Testis (tissue), 3 donors: ENCODE measurements around the gene DGCR6L. TPM values are rescaled to one million over a fixed set of nuclear protein-coding genes. Genes with fewer than 3 reads are reported as not detected.
"Not testable (repeated sequence)": the region's sequence is repeated elsewhere in the genome, so short reads cannot be mapped to it uniquely, and the experiment has no call there.

Source experiments
- DNase-seq: peaks from one replicate; pipeline ENCODE4 v3.0.0-alpha.2; 2019
- H3K27ac ChIP-seq, 2 donors: fragments of 200-600 bp; sonication (generic); one replicate each; pipeline ENCODE4 v1.5.1; 2019
- H3K27me3 ChIP-seq: fragments of 200-600 bp; sonication (generic); one replicate; pipeline ENCODE4 v1.5.1; 2019
- H3K36me3 ChIP-seq: fragments of 200-600 bp; sonication (generic); one replicate; pipeline ENCODE4 v1.5.1; 2017; ENCODE audit warnings: low read depth; ENCODE audit errors: missing control alignments
- H3K4me1 ChIP-seq: fragments of 200-600 bp; sonication (generic); one replicate; pipeline ENCODE4 v1.5.1; 2019
- H3K4me3 ChIP-seq, 2 donors: fragments of 200-600 bp; sonication (generic); one replicate each; pipeline ENCODE4 v1.5.1; 2017 to 2019
- H3K9me3 ChIP-seq: fragments of 200-600 bp; sonication (generic); one replicate; pipeline ENCODE4 v1.5.1; 2017
- POLR2A ChIP-seq: fragments of 450-650 bp; IDR thresholded peaks from one replicate; pipeline ENCODE4 v1.6.1; 2017; ENCODE audit warnings: antibody characterized with exemption, mild to moderate bottlenecking, moderate library complexity
- WGBS, 2 donors: methylation state at CpG; one replicate each; pipeline ENCODE4 v1.1.5; 2018; 5-methylcytosine and 5-hydroxymethylcytosine counted together
- intact Hi-C: fragments of 100-400 bp; cut with DNase I; formaldehyde crosslinking; loops from one replicate; pipeline ENCODE4 v1.15.1; 2023; ENCODE audit warnings: low total_unique reads
- polyA plus RNA-seq: library from polyadenylated mRNA; stranded (reverse); fragments of 350-450 nt; fragmentation: Illumina TruSeq; extraction: RNeasy Lipid Tissue Mini Kit (QIAGEN cat#74804); gene quantifications from one replicate; pipeline ENCODE4 v1.2.3, GENCODE V29; 2014; ENCODE audit warnings: low read depth, low replicate concordance; ENCODE audit not compliant: insufficient read depth
- total RNA-seq, 2 donors: library from RNA; depleted of rRNA; stranded (reverse); fragments of >200 nt; gene quantifications; one replicate each; pipeline ENCODE4 v1.2.3, GENCODE V29; 2016
- TF ChIP-seq, protein P1 (sequence below), 3 experiments: fragments of 450-650 bp in 2 of 3; fragments of 200-600 bp in 1 of 3; sonication (generic) in 1 of 3; IDR thresholded peaks; one replicate each; pipeline ENCODE4 v1.5.1; 2016 to 2019; ENCODE audit warnings: antibody characterized with exemption in 3 of 3, mild to moderate bottlenecking in 2 of 3, moderate library complexity in 1 of 3

The DGCR6L gene
- total and polyA plus RNA-seq, 3 donors from 2014 or later, result 152 to 257 (median 171) TPM

DNA sequence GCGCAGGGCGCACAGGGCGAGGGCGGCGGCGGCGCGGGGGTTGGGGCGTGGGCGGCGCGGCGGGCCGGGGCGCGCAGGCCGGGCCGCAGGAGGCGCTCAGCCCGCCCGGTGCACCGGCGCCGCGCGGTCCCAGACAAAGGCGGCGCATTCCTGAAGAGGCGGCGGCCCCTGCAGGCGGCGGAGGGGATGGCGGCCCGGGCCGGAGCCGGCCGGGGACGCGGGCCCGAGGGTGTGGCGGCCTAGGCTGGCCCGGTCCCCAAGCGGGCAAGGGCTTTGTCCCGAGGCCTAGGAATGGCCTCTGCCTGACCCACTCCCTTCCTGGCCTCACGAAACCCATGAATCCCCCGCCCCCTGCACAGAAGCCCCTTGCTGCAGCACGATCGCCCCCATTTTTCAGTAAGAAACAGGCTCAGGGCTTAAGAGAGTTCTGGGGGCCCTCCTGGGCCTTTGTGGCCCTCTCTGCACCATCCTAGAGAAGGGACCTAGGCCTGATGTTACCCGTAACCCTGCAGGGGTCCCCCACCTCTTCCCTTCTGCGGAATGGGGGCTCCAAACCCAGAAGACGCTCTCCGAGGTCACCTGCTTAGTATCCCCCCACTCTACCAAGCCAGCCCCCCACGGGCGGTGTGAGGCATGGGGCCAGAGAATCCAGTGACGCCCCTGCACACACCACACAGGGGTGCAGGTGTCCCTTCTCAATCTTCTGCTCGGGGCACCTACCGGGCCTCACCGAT, 51.4 kb downstream of the DGCR6L start, which contains the start of gene RTN4R:
TSS of gene RTN4R (minus strand) at position 40 of the 734 bp plus-strand sequence. CDS start 226 bp downstream, outside the sequence.
- WGBS, 2 donors, result 22 to 48% methylated on average over 16 to 32 of the region's 58 CpGs
- peaks cover 4% of the 10 kb centered on the region for H3K4me1 ChIP-seq
- intact Hi-C loops, result loop anchor here (5.0 kb wide), 1 partner anchor 111 kb away; no protein-coding TSS in a partner anchor

GRCh38 chr22:20267441-20268278, 52.2 kb downstream of the DGCR6L start:
- no peaks in the 10 kb centered on the region for H3K27me3 ChIP-seq
- intact Hi-C loops, result loop anchor here (5.0 kb wide), 1 partner anchor 110 kb away; no protein-coding TSS in a partner anchor
- no peaks in the 10 kb centered on the region for H3K36me3 ChIP-seq
- no peaks in the 10 kb centered on the region for H3K9me3 ChIP-seq
- no peak for DNase-seq
- H3K4me3 ChIP-seq, result peak overlapping the region; percentile 37 to 43
- TF ChIP-seq POLR2A, result no peak
- TF ChIP-seq, protein P1, sequence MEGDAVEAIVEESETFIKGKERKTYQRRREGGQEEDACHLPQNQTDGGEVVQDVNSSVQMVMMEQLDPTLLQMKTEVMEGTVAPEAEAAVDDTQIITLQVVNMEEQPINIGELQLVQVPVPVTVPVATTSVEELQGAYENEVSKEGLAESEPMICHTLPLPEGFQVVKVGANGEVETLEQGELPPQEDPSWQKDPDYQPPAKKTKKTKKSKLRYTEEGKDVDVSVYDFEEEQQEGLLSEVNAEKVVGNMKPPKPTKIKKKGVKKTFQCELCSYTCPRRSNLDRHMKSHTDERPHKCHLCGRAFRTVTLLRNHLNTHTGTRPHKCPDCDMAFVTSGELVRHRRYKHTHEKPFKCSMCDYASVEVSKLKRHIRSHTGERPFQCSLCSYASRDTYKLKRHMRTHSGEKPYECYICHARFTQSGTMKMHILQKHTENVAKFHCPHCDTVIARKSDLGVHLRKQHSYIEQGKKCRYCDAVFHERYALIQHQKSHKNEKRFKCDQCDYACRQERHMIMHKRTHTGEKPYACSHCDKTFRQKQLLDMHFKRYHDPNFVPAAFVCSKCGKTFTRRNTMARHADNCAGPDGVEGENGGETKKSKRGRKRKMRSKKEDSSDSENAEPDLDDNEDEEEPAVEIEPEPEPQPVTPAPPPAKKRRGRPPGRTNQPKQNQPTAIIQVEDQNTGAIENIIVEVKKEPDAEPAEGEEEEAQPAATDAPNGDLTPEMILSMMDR (IDR thresholded peaks at IDR 0.05), result no peak
- WGBS, 2 donors, result 3 to 5% methylated on average over 10 to 48 of the region's 101 CpGs
- peaks cover 4% of the 10 kb centered on the region for H3K4me1 ChIP-seq
- no peak overlapping the region for H3K27ac ChIP-seq

More for the DNA sequence above, 51.4 kb downstream of the DGCR6L start, which contains the start of gene RTN4R:
- H3K36me3 ChIP-seq, result no peaks in the 10 kb centered on the region
- H3K4me3 ChIP-seq, result peak within 1 kb of the TSS; percentile 37 to 43
- peak; percentile 47 for DNase-seq
- TF ChIP-seq, protein P1 (IDR thresholded peaks at IDR 0.05), result peak; percentile 60 to 87 (median 64)
- no peak for TF ChIP-seq POLR2A
- H3K27ac ChIP-seq, result no peak within 1 kb of the TSS
- H3K9me3 ChIP-seq, result no peaks in the 10 kb centered on the region
- no peaks in the 10 kb centered on the region for H3K27me3 ChIP-seq

GRCh38 chr22:20266667-20267440, 53.0 kb downstream of the DGCR6L start:
- not testable (repeated sequence) for H3K27ac ChIP-seq, H3K4me1 ChIP-seq, H3K36me3 ChIP-seq, H3K27me3 ChIP-seq, DNase-seq, H3K9me3 ChIP-seq
- H3K4me3 ChIP-seq, result peak overlapping the region in 1 of 2 donors; percentile 43
- intact Hi-C loops, result loop anchor here (5.0 kb wide), 1 partner anchor 110 kb away; no protein-coding TSS in a partner anchor
- WGBS, 2 donors, result 64 to 65% methylated on average over 13 to 33 of the region's 33 CpGs

DNA sequence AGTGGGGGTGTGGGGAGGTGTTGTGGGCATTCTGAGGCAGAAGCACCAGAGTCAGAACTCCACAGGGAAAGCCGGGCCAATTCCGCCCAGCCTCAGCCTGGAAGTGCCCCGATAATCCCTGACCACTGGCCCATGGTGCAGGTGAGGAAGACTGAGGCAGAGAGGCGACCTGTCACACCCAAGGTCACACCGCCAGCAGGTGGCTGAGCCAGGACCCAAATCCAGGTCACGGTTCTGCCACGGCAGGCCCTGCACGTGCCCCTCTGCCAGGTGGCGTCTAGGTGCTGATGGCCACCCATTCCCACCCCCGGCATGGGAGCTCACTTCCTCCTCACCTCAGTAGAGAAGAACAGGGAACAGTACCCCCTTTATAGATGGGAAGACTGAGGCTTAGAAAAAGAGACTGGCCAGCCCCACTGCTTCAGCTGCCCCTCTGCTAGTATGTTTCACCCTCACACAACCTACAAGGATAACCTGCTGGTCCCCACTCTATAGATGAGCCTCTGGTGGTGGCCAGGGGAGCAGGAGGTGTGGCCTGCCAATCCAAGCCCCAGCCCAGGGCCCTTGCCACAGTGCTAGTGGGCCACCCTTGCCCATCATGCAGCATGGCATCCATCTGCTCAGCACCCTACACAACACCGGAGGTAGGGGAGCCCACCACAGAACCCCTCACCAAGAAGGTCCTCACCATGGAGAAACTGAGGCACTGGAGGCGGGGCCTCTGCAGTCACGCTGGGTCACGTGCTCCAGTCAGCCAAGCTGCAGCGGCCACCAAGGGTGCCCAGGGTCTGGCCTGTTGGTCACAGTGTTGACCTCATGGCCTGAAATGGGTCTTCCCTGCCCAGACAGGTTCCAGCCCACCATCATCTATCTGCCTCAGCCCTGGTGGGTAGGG, 53.8 kb downstream of the DGCR6L start:
- H3K27ac ChIP-seq, H3K9me3 ChIP-seq, H3K4me1 ChIP-seq, DNase-seq, H3K27me3 ChIP-seq, H3K4me3 ChIP-seq, H3K36me3 ChIP-seq: not testable (repeated sequence)
- intact Hi-C loops, result loop anchor here (5.0 kb wide), 1 partner anchor 109 kb away; no protein-coding TSS in a partner anchor
- WGBS, 2 donors, result 92% methylated on average over 15 of the region's 15 CpGs; no CpG with 5 or more reads in 1 of the 2 donors
